Activated T-cell treated with anti-CD3 and anti-CD28 coated beads for 24 hours (primary cell): ENCODE results near the gene ESPNL.

ENCODE experiments used
- DNase-seq: peaks from one replicate; pipeline ENCODE4 v3.0.0-alpha.2; 2020; ENCODE audit warnings: low read depth

ESPNL gene

GRCh38 chr2:238075397-238075796 is 24.7 kb upstream of the ESPNL start:
- DNase-seq, result no peak

DNA sequence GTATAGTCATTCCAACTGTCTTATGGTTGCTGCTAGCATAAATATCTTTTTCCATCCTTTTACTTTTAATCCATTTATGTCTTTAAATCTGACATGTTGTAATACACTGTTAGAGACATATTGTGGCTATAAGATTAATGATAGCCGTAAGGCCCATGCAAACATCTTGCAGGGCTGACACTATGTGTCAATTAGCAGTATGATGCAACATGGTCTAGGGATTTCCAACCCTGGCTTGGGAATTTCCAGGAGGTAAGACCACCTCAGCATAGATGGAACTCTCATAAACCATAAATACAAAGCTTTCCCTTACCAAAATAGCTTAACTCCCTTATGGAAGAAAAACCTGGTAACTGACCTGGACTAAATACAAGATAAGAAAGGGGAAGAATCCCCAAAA is 22.8 kb upstream of the ESPNL start:
- DNase-seq, result no peak

- no peak for DNase-seq
These were observed 20.2 kb upstream of the ESPNL start for GRCh38 chr2:238079874-238080327.

DNA sequence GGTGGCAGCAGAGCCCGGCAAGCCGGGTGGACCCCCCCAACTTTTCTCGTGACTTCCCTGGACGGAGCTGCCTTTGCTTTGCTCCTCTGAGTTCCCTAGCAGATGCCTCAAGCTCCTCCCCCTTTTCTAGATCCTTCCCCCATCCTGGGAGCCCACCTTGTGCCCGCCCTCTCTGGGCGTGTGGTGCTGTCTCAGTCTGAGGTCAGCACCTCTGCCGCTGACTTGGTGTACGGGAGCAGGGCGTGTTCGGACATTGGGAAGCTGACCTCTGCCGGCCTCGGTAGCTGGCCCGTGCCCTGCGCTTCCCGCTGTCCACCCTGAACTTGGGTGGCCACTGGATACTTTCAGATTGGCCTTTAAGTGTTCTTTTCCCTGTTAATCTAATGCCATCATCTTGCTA is 19.6 kb upstream of the ESPNL start:
- no peak for DNase-seq

- DNase-seq, result no peak
These were observed 19.0 kb upstream of the ESPNL start for GRCh38 chr2:238081150-238081549.

DNA sequence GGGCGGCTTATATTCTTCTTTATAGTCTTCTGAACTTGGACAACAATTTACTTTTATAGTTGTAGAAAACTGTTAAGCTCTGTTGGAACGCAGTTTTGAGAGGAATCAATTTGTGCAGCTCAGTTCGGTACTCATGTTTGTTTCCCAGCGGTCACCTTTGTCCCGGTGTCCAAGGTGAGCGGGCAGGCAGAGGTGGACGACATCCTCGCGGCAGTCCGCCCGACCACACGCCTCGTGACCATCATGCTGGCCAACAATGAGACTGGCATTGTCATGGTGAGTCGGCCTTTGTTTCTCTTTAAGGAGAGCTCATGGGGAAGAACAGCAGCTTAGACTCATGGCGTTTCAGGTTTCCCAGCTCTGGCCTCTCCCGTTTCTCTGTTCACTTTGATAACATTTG is 18.6 kb upstream of the ESPNL start:
- no peak for DNase-seq

- no peak for DNase-seq
These were observed 18.0 kb upstream of the ESPNL start for GRCh38 chr2:238082151-238082550.

- no peak for DNase-seq
These were observed 17.3 kb upstream of the ESPNL start for GRCh38 chr2:238082827-238083226.

GRCh38 chr2:238083919-238084318 is 16.2 kb upstream of the ESPNL start:
- no peak for DNase-seq

DNA sequence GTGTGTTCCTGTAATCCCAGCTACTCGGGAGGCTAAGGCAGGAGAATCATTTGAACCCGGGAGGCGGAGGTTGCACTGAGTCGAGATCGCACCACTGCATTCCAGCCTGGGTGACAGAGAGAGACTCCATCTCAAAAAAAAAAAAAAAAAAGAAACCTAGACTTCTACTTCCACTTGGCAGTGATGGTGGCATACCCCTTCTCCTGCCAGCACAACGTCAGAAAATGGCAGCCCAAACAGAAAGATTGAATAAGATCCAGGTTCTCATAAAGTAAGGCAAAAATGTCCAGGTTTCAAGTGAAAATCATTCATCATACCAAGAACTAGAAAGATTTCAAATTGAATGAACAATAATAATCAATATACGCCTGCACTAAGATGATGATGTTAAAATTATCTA is 15.4 kb upstream of the ESPNL start:
- DNase-seq, result no peak

DNA sequence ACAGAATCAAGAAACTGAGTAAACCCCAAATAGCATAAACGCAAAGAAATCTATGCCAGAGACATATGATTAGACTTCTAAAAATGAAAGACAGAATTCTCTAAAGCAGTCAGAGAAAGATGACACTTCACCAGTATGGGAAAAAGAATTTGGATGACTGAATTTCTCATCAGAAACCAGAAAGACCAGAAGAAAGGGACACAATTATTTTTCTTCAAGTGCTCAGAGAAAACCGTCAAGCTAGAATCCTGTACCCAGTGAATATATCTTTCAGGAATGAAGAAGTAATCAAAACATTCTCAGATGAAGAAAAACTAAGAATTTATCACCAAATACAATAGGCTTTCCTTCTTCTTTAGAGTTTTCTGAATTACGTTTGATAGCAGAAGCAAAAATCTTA is 14.2 kb upstream of the ESPNL start:
- DNase-seq, result no peak

DNA sequence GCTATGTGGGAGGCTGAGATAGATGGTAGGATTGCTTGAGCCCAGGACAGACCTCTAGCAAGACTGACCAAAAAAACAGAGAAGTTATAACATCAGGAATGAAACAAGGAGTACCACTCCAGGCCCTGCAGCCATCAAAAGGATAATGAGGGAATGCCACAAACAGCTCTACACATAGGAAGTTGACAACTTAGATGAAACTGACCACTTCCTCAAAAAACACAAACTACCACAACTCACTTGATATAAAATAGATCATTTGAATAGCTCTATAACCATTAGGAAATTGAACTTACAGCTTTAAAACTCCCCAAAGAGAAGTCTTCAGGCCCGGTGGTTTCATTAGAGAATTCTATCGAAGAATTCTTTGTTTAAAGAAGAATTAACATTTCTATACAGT is 12.9 kb upstream of the ESPNL start:
- no peak for DNase-seq

DNA sequence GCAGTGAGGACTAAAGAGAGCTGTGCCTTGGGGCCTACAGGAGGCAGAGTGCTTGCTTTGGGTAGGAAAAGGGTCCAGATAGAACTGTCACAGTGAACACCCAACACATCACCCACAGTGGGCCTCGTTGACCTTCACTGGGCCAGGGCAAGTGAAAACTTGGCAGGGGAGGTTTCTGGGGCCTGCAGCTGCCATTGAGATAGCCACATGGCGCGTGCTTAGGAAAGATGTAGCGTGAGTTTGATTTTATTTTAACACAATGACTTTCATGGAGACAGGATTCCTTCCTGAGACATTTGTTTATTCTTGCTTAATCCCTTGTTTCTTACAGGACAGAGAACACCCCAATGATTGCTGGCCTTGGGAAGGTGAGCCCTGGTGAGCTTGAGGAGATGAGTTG is 9.3 kb upstream of the ESPNL start:
- no peak for DNase-seq

DNA sequence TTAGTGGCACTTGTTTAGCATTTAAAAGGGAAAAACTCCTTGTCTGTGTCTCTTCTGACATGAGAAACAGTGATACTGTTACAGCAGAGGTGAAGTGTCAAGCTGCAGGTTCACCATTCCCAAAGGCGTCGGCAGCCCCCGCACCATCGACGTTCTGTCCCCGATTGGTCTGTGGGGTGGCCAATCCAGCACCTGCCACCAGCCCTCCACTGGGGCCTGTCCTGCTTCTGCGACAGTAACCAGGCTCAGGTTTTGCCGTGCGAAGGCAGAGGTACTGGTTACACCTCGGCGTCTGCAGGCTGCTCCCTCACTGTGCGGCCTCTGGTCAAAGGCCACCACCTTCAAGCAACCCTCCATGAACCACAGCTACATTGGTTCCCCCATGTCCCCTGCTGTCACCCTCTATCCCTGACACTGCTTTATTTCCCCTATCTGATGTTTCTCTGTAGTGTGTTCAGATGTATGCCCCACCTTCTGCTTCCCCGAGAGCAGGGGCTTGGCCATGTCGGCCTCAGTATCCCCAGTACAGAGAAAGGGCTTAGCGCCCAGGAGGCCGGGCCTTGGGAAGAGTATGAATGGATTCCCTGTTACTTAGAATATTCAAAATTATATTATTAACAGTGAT is 8.6 kb upstream of the ESPNL start:
- DNase-seq, result no peak

GRCh38 chr2:238092486-238093035 is 7.6 kb upstream of the ESPNL start:
- no peak for DNase-seq

DNA sequence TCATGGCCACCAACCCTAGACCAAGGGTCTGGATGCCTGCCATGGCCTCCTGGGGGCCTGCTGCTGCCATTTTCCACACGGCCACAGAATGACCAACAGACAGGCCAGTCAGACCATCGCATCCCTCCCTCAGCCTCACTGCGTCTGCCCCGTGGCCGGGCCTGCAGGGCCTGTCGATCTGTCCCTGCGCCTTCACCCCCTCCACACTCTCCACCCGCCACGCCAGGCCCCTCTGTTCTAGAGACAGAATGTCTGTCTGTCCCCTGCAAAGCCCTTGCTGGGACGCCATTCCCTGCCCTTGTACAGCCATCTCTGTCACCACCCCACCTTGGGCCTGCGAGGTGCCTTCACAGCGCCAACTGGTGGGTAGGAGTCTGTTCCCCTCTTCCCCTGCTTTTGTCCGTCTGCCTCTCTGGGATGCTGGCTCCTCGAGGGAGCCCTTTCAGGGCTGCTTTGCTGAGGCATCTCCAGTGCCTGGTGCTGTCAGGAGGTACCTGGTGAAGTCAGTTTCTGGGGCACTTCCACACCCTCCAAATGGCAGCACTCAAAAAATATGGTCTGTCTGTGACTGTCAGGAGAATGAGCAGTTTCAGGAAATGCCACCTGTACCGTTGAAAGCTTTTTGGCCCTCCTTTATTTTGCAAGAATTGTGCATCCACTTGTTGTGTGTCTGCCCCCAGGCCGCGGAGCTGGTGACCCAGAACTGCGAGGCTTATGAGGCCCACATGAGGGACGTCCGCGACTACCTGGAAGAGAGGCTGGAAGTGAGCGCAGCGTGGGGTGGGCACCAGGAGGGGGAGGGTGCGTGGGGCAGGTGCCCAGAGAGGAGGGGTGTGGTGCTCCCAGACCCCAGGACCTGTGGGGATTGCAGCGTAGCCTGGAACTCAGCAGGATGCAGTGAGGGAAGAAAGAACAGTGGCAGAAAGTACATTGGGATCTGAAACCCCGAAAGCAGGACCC is 6.7 kb upstream of the ESPNL start:
- DNase-seq, result no peak

DNA sequence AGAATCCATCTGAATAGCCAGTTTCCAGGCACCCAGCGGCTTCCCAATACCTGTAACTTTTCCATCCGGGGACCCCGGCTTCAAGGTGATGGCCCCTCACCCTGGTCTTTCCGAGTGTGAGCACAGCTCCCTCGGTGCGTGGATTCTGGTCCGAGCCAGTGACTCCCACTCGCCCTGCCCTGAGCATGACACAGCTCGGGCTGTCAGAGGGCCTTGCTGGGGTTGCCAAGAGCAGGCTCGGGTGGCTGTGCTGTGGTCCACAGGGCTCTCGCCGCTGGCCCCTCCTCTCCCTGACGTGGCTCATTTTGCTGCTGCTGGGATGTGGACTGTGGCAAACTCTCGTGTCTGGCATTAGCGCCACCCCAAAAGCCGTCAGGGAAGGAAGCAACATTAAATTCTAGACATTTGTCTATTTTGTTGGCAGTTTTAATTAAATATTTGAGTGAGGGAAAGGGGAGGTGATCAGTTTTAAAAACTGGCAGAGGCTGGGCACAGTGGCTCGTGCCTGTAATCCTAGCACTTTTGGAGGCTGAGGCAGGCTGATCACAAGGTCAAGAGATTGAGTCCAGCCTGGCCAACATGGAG is 5.6 kb upstream of the ESPNL start:
- no peak for DNase-seq

- no peak for DNase-seq
These were observed 5.0 kb upstream of the ESPNL start for GRCh38 chr2:238095143-238095542.

GRCh38 chr2:238096311-238097011 is 3.7 kb upstream of the ESPNL start:
- no peak for DNase-seq

GRCh38 chr2:238097201-238097987 is 2.7 kb upstream of the ESPNL start:
- DNase-seq, result no peak
